Measurements from ENCODE around the gene SEMA5A. TPM values are rescaled to one million over a fixed set of nuclear protein-coding genes. Genes with fewer than 3 reads are reported as not detected.

Gene SEMA5A
- total RNA-seq, 1 donor from 2014 or later: 0.51 TPM

- Mint-ChIP-seq H3K4me3 (ENCODE audit: unreplicated experiment) (no peak overlapping the region), H3K4me1 (ENCODE audit: low read depth, unreplicated experiment) (peaks cover 3% of the 10 kb centered on the region), H3K36me3 (ENCODE audit: unreplicated experiment) (no peaks in the 10 kb centered on the region), H3K27ac (ENCODE audit: unreplicated experiment) (no peak overlapping the region), H3K27me3 (ENCODE audit: unreplicated experiment) (no peaks in the 10 kb centered on the region), H3K9me3 (ENCODE audit: unreplicated experiment) (no peaks in the 10 kb centered on the region)
- no peak for DNase-seq
- TF ChIP-seq CTCF (IDR thresholded peaks at IDR 0.05; ENCODE audit: partially characterized antibody, unreplicated experiment): no peak
Observed at GRCh38 chr5:9496801-9497200, 49.1 kb downstream of the SEMA5A start.

DNA sequence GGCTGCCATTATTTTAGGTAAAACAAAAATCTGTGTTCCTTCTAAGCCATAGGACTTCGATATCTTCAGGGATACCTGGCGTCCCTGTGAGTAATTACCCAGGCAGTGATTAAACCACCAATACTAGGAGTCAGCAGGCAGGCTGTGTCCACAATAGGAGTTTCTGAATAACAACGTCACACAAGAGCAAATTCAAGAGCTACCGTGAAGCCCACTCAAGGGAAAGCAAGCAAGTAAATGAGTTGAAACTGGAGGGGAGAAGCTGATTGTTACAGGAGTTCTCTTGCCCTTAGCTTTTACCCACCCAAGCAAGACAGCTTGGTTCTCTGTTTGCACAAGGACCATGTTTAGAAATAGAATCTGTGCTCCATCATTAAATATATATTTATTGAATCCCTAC lies 50.8 kb downstream of the SEMA5A start:
- peaks cover 3% of the 10 kb centered on the region for H3K4me1 Mint-ChIP-seq (ENCODE audit: low read depth, unreplicated experiment)
- H3K27me3 Mint-ChIP-seq (ENCODE audit: unreplicated experiment): no peaks in the 10 kb centered on the region
- no peak overlapping the region for H3K4me3 Mint-ChIP-seq (ENCODE audit: unreplicated experiment)
- no peak overlapping the region for H3K27ac Mint-ChIP-seq (ENCODE audit: unreplicated experiment)
- DNase-seq: no peak
- H3K9me3 Mint-ChIP-seq (ENCODE audit: unreplicated experiment): no peaks in the 10 kb centered on the region
- no peaks in the 10 kb centered on the region for H3K36me3 Mint-ChIP-seq (ENCODE audit: unreplicated experiment)
- no peak for TF ChIP-seq CTCF (IDR thresholded peaks at IDR 0.05; ENCODE audit: partially characterized antibody, unreplicated experiment)

GRCh38 chr5:9494301-9494700 lies 51.6 kb downstream of the SEMA5A start:
- Mint-ChIP-seq H3K27me3 (ENCODE audit: unreplicated experiment) (no peaks in the 10 kb centered on the region), H3K4me3 (ENCODE audit: unreplicated experiment) (no peak overlapping the region), H3K36me3 (ENCODE audit: unreplicated experiment) (no peaks in the 10 kb centered on the region), H3K9me3 (ENCODE audit: unreplicated experiment) (no peaks in the 10 kb centered on the region), H3K27ac (ENCODE audit: unreplicated experiment) (no peak overlapping the region), H3K4me1 (ENCODE audit: low read depth, unreplicated experiment) (peaks cover 3% of the 10 kb centered on the region)
- DNase-seq: no peak
- TF ChIP-seq CTCF (IDR thresholded peaks at IDR 0.05; ENCODE audit: partially characterized antibody, unreplicated experiment): no peak

GRCh38 chr5:9490494-9491097 lies 55.3 kb downstream of the SEMA5A start:
- Mint-ChIP-seq H3K27ac (ENCODE audit: unreplicated experiment) (no peak overlapping the region), H3K4me3 (ENCODE audit: unreplicated experiment) (no peak overlapping the region), H3K4me1 (ENCODE audit: low read depth, unreplicated experiment) (peaks cover 3% of the 10 kb centered on the region), H3K27me3 (ENCODE audit: unreplicated experiment) (no peaks in the 10 kb centered on the region), H3K9me3 (ENCODE audit: unreplicated experiment) (no peaks in the 10 kb centered on the region), H3K36me3 (ENCODE audit: unreplicated experiment) (peaks cover 4% of the 10 kb centered on the region)
- TF ChIP-seq CTCF (IDR thresholded peaks at IDR 0.05; ENCODE audit: partially characterized antibody, unreplicated experiment): no peak
- DNase-seq: no peak

- TF ChIP-seq CTCF (IDR thresholded peaks at IDR 0.05; ENCODE audit: partially characterized antibody, unreplicated experiment): no peak
- DNase-seq: no peak
- H3K4me1 Mint-ChIP-seq (ENCODE audit: low read depth, unreplicated experiment): no peaks in the 10 kb centered on the region
- H3K27me3 Mint-ChIP-seq (ENCODE audit: unreplicated experiment): no peaks in the 10 kb centered on the region
- peaks cover 7% of the 10 kb centered on the region for H3K36me3 Mint-ChIP-seq (ENCODE audit: unreplicated experiment)
- peaks cover 2% of the 10 kb centered on the region for H3K9me3 Mint-ChIP-seq (ENCODE audit: unreplicated experiment)
- H3K4me3 Mint-ChIP-seq (ENCODE audit: unreplicated experiment): no peak overlapping the region
- no peak overlapping the region for H3K27ac Mint-ChIP-seq (ENCODE audit: unreplicated experiment)
Observed at GRCh38 chr5:9483779-9484178, 62.1 kb downstream of the SEMA5A start.
